HG02981 (cell line): ENCODE results near the gene GDPD5.

ENCODE experiments used
- ATAC-seq: cut with Tn5 transposase; IDR thresholded peaks from one replicate; pipeline ENCODE4 v1.9.1; 2021; ENCODE audit warnings: mild to moderate bottlenecking, moderate library complexity; ENCODE audit not compliant: unreplicated experiment

The GDPD5 gene

GRCh38 chr11:75525433-75526191, at the start of gene GDPD5:
Gene GDPD5, minus strand, starts transcription at chr11:75525941. Its CDS starts 48,206 bp downstream, at chr11:75477735.
- ATAC-seq, result peak; percentile 71

- no peak for ATAC-seq
Measured at GRCh38 chr11:75574698-75575602, 49.2 kb upstream of the GDPD5 start.

- ATAC-seq, result no peak
Measured at GRCh38 chr11:75572744-75573143, 47.0 kb upstream of the GDPD5 start.

GRCh38 chr11:75571625-75572024, 45.9 kb upstream of the GDPD5 start:
- ATAC-seq, result no peak

GRCh38 chr11:75570559-75571139, 44.9 kb upstream of the GDPD5 start:
- ATAC-seq, result no peak

GRCh38 chr11:75568616-75569219, 43.0 kb upstream of the GDPD5 start:
- no peak for ATAC-seq

- no peak for ATAC-seq
Measured at GRCh38 chr11:75567971-75568370, 42.2 kb upstream of the GDPD5 start.

DNA sequence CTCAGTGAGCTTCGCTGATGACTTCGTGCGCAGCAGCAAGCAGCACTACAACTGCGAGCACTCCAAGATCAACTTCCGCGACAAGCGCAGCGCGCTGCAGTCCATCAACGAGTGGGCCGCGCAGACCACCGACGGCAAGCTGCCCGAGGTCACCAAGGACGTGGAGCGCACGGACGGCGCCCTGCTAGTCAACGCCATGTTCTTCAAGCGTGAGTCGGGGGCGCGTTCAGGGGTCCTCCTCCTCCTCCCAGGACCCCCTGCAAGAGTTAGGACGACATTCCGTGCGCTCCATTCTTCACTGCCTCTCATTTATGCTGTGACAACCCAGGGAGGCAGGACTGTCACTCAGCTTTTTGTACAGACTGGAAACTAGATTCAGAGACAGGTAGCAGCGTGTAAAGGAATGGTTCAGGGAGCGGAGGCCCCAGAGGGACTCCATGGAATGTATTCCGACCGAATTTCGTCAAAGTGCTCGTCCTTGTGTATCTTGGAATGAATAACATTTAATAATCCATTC, 41.1 kb upstream of the GDPD5 start:
- ATAC-seq, result no peak

GRCh38 chr11:75565916-75566762, 40.4 kb upstream of the GDPD5 start:
- no peak for ATAC-seq

DNA sequence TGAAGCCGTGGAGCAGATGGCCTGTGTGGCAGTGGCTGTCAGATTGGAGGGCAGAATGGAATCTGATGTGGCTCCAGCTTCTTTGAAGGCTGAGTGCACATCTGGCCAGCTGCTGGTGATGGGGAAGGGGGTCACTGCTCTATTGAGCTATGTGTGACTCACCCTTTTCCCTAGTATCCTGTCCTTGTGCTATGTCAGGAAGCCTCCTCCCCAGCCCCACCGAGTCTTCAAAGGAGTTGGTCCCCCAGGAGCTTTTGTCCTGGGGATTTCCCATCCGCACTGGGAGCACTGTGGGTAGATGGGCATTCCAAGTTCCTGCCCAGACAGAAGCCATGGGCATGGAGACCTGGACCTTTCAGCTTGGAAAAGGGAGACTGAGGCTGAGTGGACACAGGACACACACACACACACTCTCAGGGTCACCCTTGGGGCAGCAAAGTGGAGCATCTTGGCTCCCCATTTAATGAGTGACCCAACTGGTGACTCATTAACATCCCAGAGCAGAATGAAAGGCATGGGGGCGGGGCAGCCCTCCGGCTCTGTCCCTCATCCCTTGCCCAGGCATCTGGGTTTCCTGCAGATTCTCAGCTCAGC, 39.6 kb upstream of the GDPD5 start:
- no peak for ATAC-seq

DNA sequence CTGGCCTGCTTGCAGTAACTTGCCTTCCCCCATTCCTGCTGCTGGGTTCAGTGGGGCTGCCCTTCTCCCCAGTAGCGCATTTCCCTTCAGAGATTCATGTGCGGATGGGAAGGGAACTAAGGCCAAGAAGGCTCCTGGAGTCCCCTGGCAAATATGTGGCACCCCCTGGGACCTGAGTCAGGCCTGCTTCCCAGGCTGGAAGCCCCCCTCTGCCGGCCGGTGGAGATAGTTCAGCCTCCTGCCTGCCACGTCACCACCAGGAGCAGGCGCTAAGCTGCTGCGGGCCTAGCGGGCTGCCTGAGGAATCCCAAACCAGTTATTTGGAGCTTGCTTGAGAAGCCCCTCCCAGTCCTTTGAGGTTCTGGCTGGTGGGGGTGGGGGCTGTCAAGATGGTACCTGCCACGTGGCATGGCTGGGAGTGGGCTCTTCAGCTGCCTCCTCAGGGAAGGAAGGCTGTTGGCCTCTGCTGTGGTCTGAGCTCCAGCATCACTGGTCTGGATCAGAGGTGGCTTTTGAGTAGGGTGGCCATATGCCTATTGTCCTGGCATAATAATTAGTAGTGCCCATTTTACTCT, 38.3 kb upstream of the GDPD5 start:
- ATAC-seq, result no peak

DNA sequence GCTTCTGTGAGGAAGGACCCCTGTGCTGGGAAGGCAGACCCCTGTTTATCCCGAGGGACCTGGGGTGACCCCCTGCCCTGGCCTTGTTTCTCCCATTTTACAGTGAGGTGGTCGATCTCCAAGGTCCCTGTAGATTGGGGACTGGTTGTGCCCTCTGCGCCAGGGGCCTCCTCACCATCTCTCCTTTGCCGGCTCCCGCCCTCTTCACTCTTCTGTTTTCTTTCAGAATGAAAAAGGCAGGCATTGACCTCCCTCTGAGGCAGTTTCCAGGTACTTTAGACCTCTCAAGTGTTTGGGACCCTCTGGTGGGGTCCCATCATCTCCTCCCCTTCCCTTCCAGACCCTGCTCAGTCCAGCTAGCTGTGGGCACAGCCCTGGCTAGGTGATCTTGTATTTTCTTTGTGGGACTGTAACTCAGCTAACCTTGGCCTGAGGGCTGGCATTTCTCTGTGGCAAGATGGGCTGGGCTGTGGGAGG, 37.8 kb upstream of the GDPD5 start:
- ATAC-seq, result no peak

DNA sequence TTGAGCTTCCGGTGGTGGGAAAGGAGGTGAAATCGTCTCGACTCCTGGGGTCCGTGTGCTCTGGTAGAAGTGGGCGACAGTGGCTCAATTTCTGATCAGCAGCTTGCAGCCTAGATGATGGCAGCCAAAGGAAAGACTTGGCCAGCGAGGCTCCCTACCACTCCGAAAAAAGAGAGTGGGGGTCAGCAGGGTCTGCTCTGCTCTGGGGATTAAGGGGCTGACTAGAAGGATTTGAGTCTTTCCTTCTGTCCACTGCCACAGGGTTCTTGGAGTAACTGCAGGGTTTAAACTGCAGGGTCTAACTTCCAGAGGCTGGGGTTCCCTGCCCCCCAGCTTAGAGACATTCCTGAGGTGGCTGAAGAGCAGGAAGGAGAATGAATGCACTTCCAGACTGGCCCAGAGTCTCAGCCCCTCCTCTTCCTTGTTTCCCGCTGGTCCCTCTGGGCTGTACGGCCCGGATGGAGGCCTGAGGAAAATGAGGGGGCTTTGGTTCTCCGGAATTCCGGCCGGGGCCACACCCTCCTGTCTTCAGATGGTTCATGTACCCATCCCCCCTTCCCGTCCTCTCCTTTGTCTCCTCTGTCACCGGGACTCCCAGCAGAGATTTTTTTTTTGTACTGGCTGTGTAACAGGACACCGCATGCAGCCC, 37.2 kb upstream of the GDPD5 start:
- no peak for ATAC-seq

DNA sequence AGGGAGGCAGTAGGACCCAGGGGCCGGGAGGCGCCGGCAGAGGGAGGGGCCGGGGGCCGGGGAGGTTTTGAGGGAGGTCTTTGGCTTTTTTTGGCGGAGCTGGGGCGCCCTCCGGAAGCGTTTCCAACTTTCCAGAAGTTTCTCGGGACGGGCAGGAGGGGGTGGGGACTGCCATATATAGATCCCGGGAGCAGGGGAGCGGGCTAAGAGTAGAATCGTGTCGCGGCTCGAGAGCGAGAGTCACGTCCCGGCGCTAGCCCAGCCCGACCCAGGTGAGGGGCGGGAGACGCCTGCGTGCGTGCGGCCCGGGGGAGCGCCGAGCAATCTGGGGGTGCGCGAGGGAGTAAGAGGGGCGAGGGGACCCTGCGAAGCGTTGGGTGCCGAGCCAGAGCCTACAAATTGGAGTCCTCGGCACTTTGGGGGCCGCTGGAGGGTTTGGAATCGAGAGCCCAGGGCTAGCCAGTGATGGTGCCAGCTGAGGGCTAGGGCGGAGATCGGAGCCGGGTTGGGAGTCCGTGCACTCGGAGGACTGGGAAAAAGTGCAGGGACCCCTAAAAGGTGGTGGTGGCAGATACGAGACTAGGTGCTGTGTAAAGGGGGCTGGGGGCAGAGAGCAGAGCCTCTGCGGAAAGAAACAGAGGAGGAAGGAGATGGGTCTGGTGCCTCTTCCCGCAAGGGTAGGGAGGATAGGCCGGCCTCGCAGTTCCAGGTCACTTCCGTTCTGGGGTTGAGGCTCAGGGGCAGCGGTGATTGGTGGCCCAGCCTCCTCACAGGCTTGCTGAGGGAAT, 36.5 kb upstream of the GDPD5 start, which contains the start of gene SERPINH1:
SERPINH1 (plus strand) TSS at position 206 of the 788 bp plus-strand sequence. CDS start 4,097 bp downstream, outside the sequence.
- ATAC-seq, result peak; percentile 74

DNA sequence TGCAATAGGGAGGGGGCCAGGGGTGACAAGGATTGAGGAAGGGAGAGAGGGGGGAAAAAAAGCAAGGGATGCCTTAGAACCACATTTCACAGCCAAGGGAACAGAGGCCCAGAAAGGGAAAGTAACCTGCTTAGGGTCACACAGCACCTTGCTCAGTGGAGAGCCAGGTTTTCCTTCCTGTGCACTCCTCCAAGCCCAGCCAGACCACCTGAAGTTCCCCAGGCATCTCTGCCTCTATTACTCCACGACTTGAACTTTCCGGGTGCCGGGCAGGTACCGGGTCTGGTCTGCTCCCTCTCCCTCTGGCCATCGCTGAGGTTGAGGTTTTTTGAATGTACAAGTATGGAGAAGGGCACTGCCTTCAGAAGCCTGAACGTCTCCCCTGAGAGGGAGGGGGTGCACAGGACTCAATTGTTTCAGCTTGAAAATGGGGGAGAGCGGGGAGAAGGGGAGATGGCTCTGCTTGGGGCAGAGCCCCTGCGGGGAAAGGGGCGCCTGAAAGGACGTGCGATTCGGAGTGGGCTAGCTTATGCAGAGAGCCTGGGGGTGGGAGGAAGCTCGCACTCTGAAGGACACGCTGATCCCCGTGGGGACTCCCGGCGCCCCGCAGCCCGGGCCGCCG, 35.8 kb upstream of the GDPD5 start:
- ATAC-seq, result no peak

- no peak for ATAC-seq
Measured at GRCh38 chr11:75560644-75561043, 34.9 kb upstream of the GDPD5 start.
